Right atrium auricular region (tissue), 2 donors: ENCODE data around the gene AHCYL2. TPM values are rescaled to one million over a fixed set of nuclear protein-coding genes. Genes with fewer than 3 reads are reported as not detected.
A peak's percentile ranks its signal among the peaks of the same experiment; 100 is the strongest.
"Not testable (repeated sequence)": the region's sequence is repeated elsewhere in the genome, so short reads cannot be mapped to it uniquely, and the experiment has no call there.

ENCODE experiments used
- DNase-seq: peaks from one replicate; pipeline ENCODE4 v3.0.0-alpha.2; 2019; ENCODE audit warnings: low spot score
- H3K27ac ChIP-seq, 2 donors: fragments of 200-600 bp; sonication (generic); 1 replicate in 1 of 2; 2 replicates in 1 of 2; pipeline ENCODE4 v1.5.1; 2016 to 2019
- H3K27me3 ChIP-seq, 2 donors: fragments of 200-600 bp; sonication (generic); one replicate each; pipeline versions ENCODE4 v1.5.1 to v1.6.0; 2017 to 2019
- H3K36me3 ChIP-seq: fragments of 200-600 bp; sonication (generic); one replicate; pipeline ENCODE4 v1.5.1; 2016
- H3K4me1 ChIP-seq, 2 donors: fragments of 200-600 bp; sonication (generic); one replicate each; pipeline versions ENCODE4 v1.5.1 to v1.6.0; 2017 to 2019
- H3K4me3 ChIP-seq, 2 donors: fragments of 200-600 bp; sonication (generic); 1 replicate in 1 of 2; 2 replicates in 1 of 2; pipeline ENCODE4 v1.5.1; 2017 to 2019; ENCODE audit warnings: mild to moderate bottlenecking in 1 of 2, moderate library complexity in 1 of 2
- H3K9me3 ChIP-seq, 2 donors: fragments of 200-600 bp; sonication (generic); one replicate each; pipeline ENCODE4 v1.5.1; 2019
- total RNA-seq, 2 donors: library from RNA; depleted of rRNA; stranded (reverse); fragments of >200 nt; gene quantifications; one replicate each; pipeline ENCODE4 v1.1.0, GENCODE V29; 2016
- TF ChIP-seq, protein P1 (sequence below), 2 donors: fragments of 200-600 bp; sonication (generic); IDR thresholded peaks; one replicate each; pipeline ENCODE4 v1.5.1; 2019; ENCODE audit warnings: antibody characterized with exemption in 2 of 2

Gene AHCYL2
- total RNA-seq, 2 donors from 2014 or later: 5.6 to 6.5 TPM

DNA sequence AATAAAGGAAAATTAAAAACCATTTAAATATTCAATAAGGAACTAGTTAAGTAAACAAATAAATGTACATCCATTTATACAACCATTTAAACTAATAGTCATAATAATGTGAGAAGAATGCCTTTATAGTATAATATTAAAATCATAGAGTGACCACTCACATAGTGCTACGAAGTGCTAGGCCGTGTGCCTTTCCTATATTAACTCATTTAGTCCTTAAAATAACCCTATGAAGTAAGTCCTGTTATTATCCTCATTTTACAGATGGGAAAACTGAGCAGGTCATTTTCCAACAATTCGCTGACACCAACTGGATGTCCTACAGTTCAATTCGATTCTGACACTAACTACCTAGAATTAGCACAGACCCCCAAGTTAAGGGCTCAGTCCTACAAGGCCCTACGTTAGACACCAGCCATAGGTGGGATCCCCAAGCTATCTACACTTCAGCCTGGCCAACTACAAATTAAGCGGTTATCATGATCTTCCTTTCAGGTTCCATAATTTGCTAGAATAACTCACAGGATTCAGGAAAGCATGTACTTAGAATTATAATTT, 213.5 kb downstream of the AHCYL2 start:
- H3K27me3 ChIP-seq: no peaks in the 10 kb centered on the region
- H3K36me3 ChIP-seq: no peaks in the 10 kb centered on the region
- H3K9me3 ChIP-seq: no peaks in the 10 kb centered on the region
- H3K27ac ChIP-seq: peak overlapping the region in 1 of 2 donors; percentile 26
- no peak overlapping the region for H3K4me3 ChIP-seq
- TF ChIP-seq, protein P1, sequence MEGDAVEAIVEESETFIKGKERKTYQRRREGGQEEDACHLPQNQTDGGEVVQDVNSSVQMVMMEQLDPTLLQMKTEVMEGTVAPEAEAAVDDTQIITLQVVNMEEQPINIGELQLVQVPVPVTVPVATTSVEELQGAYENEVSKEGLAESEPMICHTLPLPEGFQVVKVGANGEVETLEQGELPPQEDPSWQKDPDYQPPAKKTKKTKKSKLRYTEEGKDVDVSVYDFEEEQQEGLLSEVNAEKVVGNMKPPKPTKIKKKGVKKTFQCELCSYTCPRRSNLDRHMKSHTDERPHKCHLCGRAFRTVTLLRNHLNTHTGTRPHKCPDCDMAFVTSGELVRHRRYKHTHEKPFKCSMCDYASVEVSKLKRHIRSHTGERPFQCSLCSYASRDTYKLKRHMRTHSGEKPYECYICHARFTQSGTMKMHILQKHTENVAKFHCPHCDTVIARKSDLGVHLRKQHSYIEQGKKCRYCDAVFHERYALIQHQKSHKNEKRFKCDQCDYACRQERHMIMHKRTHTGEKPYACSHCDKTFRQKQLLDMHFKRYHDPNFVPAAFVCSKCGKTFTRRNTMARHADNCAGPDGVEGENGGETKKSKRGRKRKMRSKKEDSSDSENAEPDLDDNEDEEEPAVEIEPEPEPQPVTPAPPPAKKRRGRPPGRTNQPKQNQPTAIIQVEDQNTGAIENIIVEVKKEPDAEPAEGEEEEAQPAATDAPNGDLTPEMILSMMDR (IDR thresholded peaks at IDR 0.05): no peak
- H3K4me1 ChIP-seq: peaks cover 0 to 21% of the 10 kb centered on the region in 2 donors
- no peak for DNase-seq

DNA sequence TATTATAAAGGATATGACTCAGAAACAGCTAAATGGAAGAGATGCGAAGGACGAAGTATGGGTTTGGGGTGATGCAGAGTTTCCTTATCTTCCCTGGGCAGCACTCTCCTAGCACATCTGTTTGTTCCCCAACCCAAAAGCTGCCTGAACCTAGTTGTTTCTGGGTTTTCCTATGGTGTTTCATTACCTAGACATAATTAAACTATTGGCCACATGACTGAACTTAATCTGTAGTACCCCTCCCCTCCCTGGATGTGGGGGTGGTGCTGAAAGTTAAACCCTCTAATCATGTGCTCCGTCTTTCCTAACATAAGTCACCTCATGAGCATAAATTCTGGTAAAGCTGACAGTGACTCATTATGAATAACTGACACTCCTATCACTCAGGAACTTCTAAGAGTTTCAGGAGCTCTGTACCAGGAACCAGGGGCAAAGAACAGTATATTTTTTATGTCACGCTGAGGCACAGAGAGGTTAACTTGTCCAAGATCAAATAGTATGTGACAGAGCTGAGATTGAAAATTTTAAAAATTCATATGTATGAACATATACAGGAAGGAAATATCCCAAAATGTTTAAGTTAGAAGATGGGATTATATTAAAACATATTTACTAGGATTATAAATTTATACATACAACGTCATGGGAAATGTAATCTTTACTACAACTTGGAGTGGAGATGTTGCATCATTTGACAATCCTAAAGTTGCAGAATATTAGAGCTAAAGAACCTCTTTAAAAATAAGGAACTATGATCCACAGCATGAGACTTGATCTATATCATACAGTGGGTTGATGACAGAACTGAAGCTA, 214.2 kb downstream of the AHCYL2 start:
- H3K9me3 ChIP-seq: no peaks in the 10 kb centered on the region
- peak overlapping the region; percentile 21 to 26 for H3K27ac ChIP-seq
- DNase-seq: no peak
- H3K4me1 ChIP-seq: peaks cover 0 to 19% of the 10 kb centered on the region in 2 donors
- H3K27me3 ChIP-seq: no peaks in the 10 kb centered on the region
- no peaks in the 10 kb centered on the region for H3K36me3 ChIP-seq
- TF ChIP-seq, protein P1 (IDR thresholded peaks at IDR 0.05): no peak
- no peak overlapping the region for H3K4me3 ChIP-seq

DNA sequence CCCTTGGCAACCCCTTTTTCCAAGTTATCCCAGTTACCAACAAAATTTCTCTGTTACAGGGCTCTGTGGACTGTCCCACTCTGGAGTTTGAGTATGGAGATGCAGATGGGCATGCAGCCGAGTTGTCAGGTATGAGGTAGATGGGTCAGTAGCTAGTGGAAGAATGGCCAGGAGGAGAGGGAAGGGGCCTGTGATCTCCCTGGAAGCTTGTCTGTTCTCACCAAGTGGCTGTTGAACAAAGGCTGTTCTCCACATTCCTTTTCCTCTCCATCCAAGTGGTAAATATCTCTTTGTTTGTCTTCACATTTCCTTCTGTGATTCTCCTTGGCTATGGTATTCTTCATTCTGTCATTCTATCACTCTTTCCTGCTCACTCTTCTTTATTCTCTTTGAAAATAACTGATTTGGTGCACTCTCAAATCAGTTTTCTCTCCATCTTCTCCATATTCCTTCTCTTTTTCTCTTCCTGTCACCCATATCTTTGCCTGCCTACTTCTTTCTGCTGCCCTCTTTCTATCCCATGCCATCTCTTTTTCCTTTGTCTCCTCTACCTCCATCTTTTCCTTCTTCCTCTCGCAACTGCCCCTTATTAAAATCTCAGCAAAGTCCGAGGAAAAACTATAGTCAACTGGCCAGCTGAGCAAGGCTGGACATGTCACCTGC, 215.3 kb downstream of the AHCYL2 start:
- Histone ChIP-seq H3K36me3 (no peaks in the 10 kb centered on the region), H3K27me3 (no peaks in the 10 kb centered on the region), H3K4me3 (no peak overlapping the region), H3K27ac (peak overlapping the region in 1 of 2 donors; percentile 6), H3K4me1 (peaks cover 0 to 15% of the 10 kb centered on the region in 2 donors), H3K9me3 (no peaks in the 10 kb centered on the region)
- TF ChIP-seq, protein P1 (IDR thresholded peaks at IDR 0.05): no peak
- DNase-seq: no peak

DNA sequence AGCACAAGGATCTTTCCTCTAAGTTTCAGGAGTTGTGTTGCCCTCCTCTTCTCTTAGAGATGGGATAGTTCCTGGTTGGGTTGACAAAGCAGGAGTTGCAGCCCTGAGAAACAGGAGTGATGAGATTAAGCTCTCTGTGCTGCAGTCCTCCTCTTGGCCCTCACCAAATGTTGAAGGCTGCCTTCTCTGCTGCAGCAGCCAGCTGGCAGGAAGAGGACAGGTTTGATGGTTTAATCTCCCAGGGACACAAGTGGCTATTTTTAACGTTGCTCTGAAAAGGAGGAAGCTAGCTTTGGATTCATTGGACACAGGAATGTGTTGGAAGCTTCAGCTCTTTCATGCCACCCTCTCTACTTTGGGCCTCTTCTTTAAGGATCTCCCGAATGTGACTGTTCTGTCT, 218.8 kb downstream of the AHCYL2 start:
- Histone ChIP-seq H3K4me3 (no peak overlapping the region), H3K4me1 (peaks cover 0 to 7% of the 10 kb centered on the region in 2 donors), H3K9me3 (peaks cover 0 to 1% of the 10 kb centered on the region in 2 donors), H3K27ac (peak overlapping the region; percentile 32 to 71), H3K27me3 (no peaks in the 10 kb centered on the region), H3K36me3 (no peaks in the 10 kb centered on the region)
- DNase-seq: no peak
- TF ChIP-seq, protein P1 (IDR thresholded peaks at IDR 0.05): no peak

DNA sequence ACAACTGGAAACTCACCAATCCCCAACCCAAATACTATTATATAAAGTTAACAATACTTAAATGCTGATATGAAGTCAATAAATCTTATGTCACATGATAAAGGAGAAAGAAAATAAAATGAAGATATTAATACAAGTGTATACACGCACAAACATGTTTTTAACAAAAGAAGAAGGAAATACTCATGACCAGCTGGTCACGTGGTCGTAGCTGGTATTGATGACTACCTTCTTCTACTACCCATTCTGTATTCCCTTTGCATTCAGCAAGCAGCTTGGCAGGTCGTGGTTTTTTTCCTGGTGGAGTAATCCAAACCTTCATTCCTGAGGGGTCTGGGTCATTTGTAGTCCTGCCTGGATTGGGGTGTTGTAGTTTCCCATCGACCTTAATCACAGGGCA, 219.9 kb downstream of the AHCYL2 start:
- H3K9me3 ChIP-seq, DNase-seq, H3K4me3 ChIP-seq, H3K4me1 ChIP-seq, H3K27me3 ChIP-seq, H3K36me3 ChIP-seq: not testable (repeated sequence)
- H3K27ac ChIP-seq: peak overlapping the region in 1 of 2 donors; percentile 71

GRCh38 chr7:129446925-129447324, 222.1 kb downstream of the AHCYL2 start:
- not testable (repeated sequence) for H3K27ac ChIP-seq, DNase-seq, H3K4me1 ChIP-seq, H3K36me3 ChIP-seq, H3K9me3 ChIP-seq, H3K27me3 ChIP-seq, H3K4me3 ChIP-seq

DNA sequence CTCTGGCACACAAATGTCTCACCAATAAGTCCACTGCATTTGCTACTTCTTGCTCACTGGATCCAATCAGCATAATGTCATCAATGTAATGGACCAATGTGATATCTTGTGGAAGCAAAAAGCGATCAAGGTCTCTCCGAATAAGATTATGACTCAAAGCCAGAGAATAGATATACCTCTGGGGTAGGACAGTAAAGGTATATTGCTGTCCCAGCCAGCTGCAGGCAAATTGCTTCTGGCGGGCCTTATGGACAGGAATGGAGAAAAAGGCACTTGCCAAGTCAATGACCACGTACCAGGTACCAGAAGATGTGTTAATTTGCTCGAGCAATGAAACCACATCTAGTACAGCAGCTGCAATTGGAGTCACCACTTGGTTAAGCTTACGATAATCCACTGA, 222.6 kb downstream of the AHCYL2 start:
- H3K36me3 ChIP-seq, H3K4me3 ChIP-seq, H3K9me3 ChIP-seq, H3K27me3 ChIP-seq, DNase-seq, H3K27ac ChIP-seq, H3K4me1 ChIP-seq: not testable (repeated sequence)

DNA sequence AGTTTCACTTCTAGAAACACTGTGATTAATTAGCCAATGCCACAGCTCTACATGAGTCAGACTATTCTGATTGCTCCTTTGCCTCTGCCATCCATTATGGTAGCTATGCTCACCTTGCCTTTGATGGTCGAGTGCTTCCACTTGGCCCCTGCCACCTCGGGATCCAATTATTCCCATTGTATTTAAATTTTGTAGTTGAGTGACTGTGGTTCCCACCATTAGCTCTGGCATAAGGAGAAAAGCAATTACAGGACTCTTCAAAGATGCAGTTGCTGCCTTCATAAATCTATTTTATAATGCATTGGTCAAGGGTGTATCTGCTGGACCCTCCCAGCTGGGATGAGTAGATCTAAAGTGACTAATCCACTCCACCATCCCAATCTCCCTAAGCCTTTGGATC, 223.8 kb downstream of the AHCYL2 start:
- not testable (repeated sequence) for H3K36me3 ChIP-seq, DNase-seq, H3K4me1 ChIP-seq, H3K9me3 ChIP-seq, H3K4me3 ChIP-seq, H3K27me3 ChIP-seq, H3K27ac ChIP-seq
